B cell (primary cell): ENCODE results near the gene NCAPH2.

Experiments
- EZH2 ChIP-seq: IDR thresholded peaks from 2 replicates; pipeline ENCODE4 v1.6.1; 2012; ENCODE audit warnings: borderline replicate concordance, low read depth, mild to moderate bottlenecking, moderate library complexity, low read length; ENCODE audit not compliant: insufficient read depth, poor library complexity, severe bottlenecking
- TF ChIP-seq, protein P1 (sequence below): fragments of 200-600 bp; IDR thresholded peaks from one replicate; pipeline ENCODE4 v1.8.0; 2022; ENCODE audit warnings: antibody characterized with exemption, mild to moderate bottlenecking

GRCh38 chr22:50473088-50473487, 34.9 kb upstream of the NCAPH2 start:
- no peak for TF ChIP-seq EZH2
- TF ChIP-seq, protein P1, sequence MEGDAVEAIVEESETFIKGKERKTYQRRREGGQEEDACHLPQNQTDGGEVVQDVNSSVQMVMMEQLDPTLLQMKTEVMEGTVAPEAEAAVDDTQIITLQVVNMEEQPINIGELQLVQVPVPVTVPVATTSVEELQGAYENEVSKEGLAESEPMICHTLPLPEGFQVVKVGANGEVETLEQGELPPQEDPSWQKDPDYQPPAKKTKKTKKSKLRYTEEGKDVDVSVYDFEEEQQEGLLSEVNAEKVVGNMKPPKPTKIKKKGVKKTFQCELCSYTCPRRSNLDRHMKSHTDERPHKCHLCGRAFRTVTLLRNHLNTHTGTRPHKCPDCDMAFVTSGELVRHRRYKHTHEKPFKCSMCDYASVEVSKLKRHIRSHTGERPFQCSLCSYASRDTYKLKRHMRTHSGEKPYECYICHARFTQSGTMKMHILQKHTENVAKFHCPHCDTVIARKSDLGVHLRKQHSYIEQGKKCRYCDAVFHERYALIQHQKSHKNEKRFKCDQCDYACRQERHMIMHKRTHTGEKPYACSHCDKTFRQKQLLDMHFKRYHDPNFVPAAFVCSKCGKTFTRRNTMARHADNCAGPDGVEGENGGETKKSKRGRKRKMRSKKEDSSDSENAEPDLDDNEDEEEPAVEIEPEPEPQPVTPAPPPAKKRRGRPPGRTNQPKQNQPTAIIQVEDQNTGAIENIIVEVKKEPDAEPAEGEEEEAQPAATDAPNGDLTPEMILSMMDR: peak; percentile 38
